ENCODE results near the gene LY6G6C. TPM values are rescaled to one million over a fixed set of nuclear protein-coding genes. Genes with fewer than 3 reads are reported as not detected.

The LY6G6C gene
- total and polyA plus RNA-seq, 2 of the 13 experiments (the other 11 are each of a cell fraction or from before 2014, with no cell fraction given) = 0.15 TPM; not detected in 1

GRCh38 chr6:31729515-31729978, 8.0 kb upstream of the LY6G6C start (continued):
- TF ChIP-seq HOXA9 (CRISPR knock-in tag; IDR thresholded peaks at IDR 0.05; ENCODE audit: borderline replicate concordance) (0 out of 2 replicates have a peak, but pooled peaks have one; percentile 30), ZNF740 (CRISPR knock-in tag; IDR thresholded peaks at IDR 0.05) (peak; percentile 76; the same call in 1 of the 2 replicates), DRAP1 (CRISPR knock-in tag; IDR thresholded peaks at IDR 0.05) (peak; percentile 54; the same call in 1 of the 2 replicates), CREM (IDR thresholded peaks at IDR 0.05) (no peak), CREM (CRISPR knock-in tag; IDR thresholded peaks at IDR 0.05) (no peak), ZBTB1 (CRISPR knock-in tag; IDR thresholded peaks at IDR 0.05; ENCODE audit: borderline replicate concordance) (no peak), MBD4 (IDR thresholded peaks at IDR 0.05; ENCODE audit: borderline replicate concordance, low read length) (no peak), MTERF4 (CRISPR knock-in tag; IDR thresholded peaks at IDR 0.05) (0 out of 2 replicates have a peak, but pooled peaks have one; percentile 30), IRF2 (CRISPR knock-in tag; IDR thresholded peaks at IDR 0.05) (peak; percentile 57), FOXK1 (CRISPR knock-in tag; IDR thresholded peaks at IDR 0.05; ENCODE audit: borderline replicate concordance, low read depth) (no peak), ZNF503 (CRISPR knock-in tag; IDR thresholded peaks at IDR 0.05) (no peak), RARA (CRISPR knock-in tag; IDR thresholded peaks at IDR 0.05) (peak; percentile 7; the same call in 1 of the 2 replicates), ZNF598 (CRISPR knock-in tag; IDR thresholded peaks at IDR 0.05; ENCODE audit: borderline replicate concordance) (no peak; the same call in 1 of the 2 replicates), ZNF414 (CRISPR knock-in tag; IDR thresholded peaks at IDR 0.05) (no peak), TAF1 (CRISPR knock-in tag; IDR thresholded peaks at IDR 0.05) (peak; percentile 33), ZSCAN12 (CRISPR knock-in tag; IDR thresholded peaks at IDR 0.05) (no peak), ZKSCAN5 (CRISPR knock-in tag; IDR thresholded peaks at IDR 0.05) (peak; percentile 16; the same call in 1 of the 2 replicates), SP2 (CRISPR knock-in tag; IDR thresholded peaks at IDR 0.05) (no peak)

All from HepG2 (cell line).